HEK293T (cell line): ENCODE data around the gene TBC1D16.

Experiments
- CTCF ChIA-PET: fragments of 350-600 bp; formaldehyde crosslinking; extraction: SDS; loops from one replicate; lab custom pipeline; 2021; ENCODE audit warnings: antibody characterized with exemption, inconsistent platforms; lab: Yijun Ruan, JAX
- POLR2A ChIA-PET: fragments of 350-600 bp; formaldehyde crosslinking; extraction: SDS; loops from one replicate; lab custom pipeline; 2020; ENCODE audit warnings: antibody characterized with exemption, inconsistent platforms; lab: Yijun Ruan, JAX
- DNase-seq: peaks from one replicate; pipeline ENCODE4 v3.0.0; 2012; ENCODE audit warnings: mixed read lengths; ENCODE audit errors: extremely low spot score
- ARNT ChIP-seq: fragments of 450-650 bp; IDR thresholded peaks from 2 replicates; pipeline ENCODE4 v1.6.1; 2017; ENCODE audit warnings: mild to moderate bottlenecking
- BHLHE40 ChIP-seq: fragments of 450-650 bp; IDR thresholded peaks from 2 replicates; pipeline ENCODE4 v1.6.1; 2016; ENCODE audit warnings: mild to moderate bottlenecking, moderate library complexity, borderline replicate concordance
- CTBP1 ChIP-seq: fragments of 450-650 bp; IDR thresholded peaks from 2 replicates; pipeline ENCODE4 v1.6.1; 2016; ENCODE audit warnings: borderline replicate concordance
- ELF4 ChIP-seq: fragments of 450-650 bp; IDR thresholded peaks from 2 replicates; pipeline ENCODE4 v1.6.1; 2017; ENCODE audit warnings: antibody characterized with exemption
- FOXA1 ChIP-seq: fragments of 450-650 bp; IDR thresholded peaks from 2 replicates; pipeline ENCODE4 v1.6.1; 2016; ENCODE audit warnings: mild to moderate bottlenecking
- FOXK2 ChIP-seq: fragments of 450-650 bp; IDR thresholded peaks from 2 replicates; pipeline ENCODE4 v1.6.1; 2016; ENCODE audit warnings: mild to moderate bottlenecking
- FOXM1 ChIP-seq: fragments of 450-650 bp; IDR thresholded peaks from 2 replicates; pipeline ENCODE4 v1.6.1; 2017; ENCODE audit warnings: mild to moderate bottlenecking, borderline replicate concordance
- HDGF ChIP-seq: fragments of 450-650 bp; IDR thresholded peaks from 2 replicates; pipeline ENCODE4 v1.6.1; 2017; ENCODE audit warnings: antibody characterized with exemption, borderline replicate concordance
- L3MBTL2 ChIP-seq: fragments of 450-650 bp; conservative IDR thresholded peaks from 2 replicates; pipeline ENCODE4 v1.6.1; 2016; ENCODE audit warnings: mild to moderate bottlenecking
- LEF1 ChIP-seq: fragments of 450-650 bp; IDR thresholded peaks from 2 replicates; pipeline ENCODE4 v1.6.1; 2017; ENCODE audit warnings: mild to moderate bottlenecking, borderline replicate concordance
- NFRKB ChIP-seq: fragments of 450-650 bp; IDR thresholded peaks from 2 replicates; pipeline ENCODE4 v1.6.1; 2016; ENCODE audit warnings: mild to moderate bottlenecking, moderate library complexity
- PKNOX1 ChIP-seq: fragments of 450-650 bp; IDR thresholded peaks from 2 replicates; pipeline ENCODE4 v1.6.1; 2016
- SP1 ChIP-seq: fragments of 450-650 bp; IDR thresholded peaks from 2 replicates; pipeline ENCODE4 v1.6.1; 2017
- SUZ12 ChIP-seq: fragments of 450-650 bp; IDR thresholded peaks from 2 replicates; pipeline ENCODE4 v1.6.1; 2016; ENCODE audit warnings: mild to moderate bottlenecking
- TARDBP ChIP-seq: fragments of 450-650 bp; IDR thresholded peaks from 2 replicates; pipeline ENCODE4 v1.6.1; 2016
- ZNF384 ChIP-seq: fragments of 450-650 bp; IDR thresholded peaks from 2 replicates; pipeline ENCODE4 v1.6.1; 2016

The TBC1D16 gene

GRCh38 chr17:79954281-79955166 lies 81.1 kb downstream of the TBC1D16 start:
- ChIA-PET CTCF (interaction anchor here (1.3 to 1.5 kb wide), 2 partner anchors 16 kb away, joined by 6 read pairs; no protein-coding TSS in a partner anchor), POLR2A (no interaction called here)
- DNase-seq, result no peak
- TF ChIP-seq PKNOX1 (no peak), ARNT (no peak), FOXK2 (no peak), NFRKB (no peak), HDGF (no peak), L3MBTL2 (no peak), LEF1 (no peak), FOXA1 (no peak), BHLHE40 (no peak), ELF4 (no peak), ZNF384 (no peak), SP1 (no peak), SUZ12 (no peak), TARDBP (no peak), FOXM1 (no peak)

- no peak for DNase-seq
- ChIA-PET POLR2A (no interaction called here), CTCF (interaction anchor here (0.6 to 1.3 kb wide), 2 partner anchors 17 to 31 kb away, joined by 3 to 6 read pairs; no protein-coding TSS in a partner anchor)
- no peak for TF ChIP-seq FOXK2
- no peak for TF ChIP-seq TARDBP
- TF ChIP-seq PKNOX1, result no peak
- TF ChIP-seq SUZ12, result no peak
- no peak for TF ChIP-seq SP1
- TF ChIP-seq ARNT, result no peak
- TF ChIP-seq FOXA1, result no peak
- no peak for TF ChIP-seq HDGF
- no peak for TF ChIP-seq CTBP1
- TF ChIP-seq BHLHE40, result no peak
- TF ChIP-seq ZNF384, result no peak
- no peak for TF ChIP-seq FOXM1
- no peak for TF ChIP-seq NFRKB
- no peak for TF ChIP-seq ELF4
- no peak for TF ChIP-seq LEF1
Observed at GRCh38 chr17:79953335-79953734, 82.3 kb downstream of the TBC1D16 start.

- TF ChIP-seq CTBP1 (no peak), PKNOX1 (peak; percentile 65), HDGF (no peak), L3MBTL2 (no peak)
- ChIA-PET POLR2A (interaction anchor here (1.3 kb wide), 1 partner anchor 41 kb away, joined by 3 read pairs; no protein-coding TSS in a partner anchor), CTCF (interaction anchor here (0.6 to 1.3 kb wide), 2 partner anchors 17 to 31 kb away, joined by 3 to 6 read pairs; no protein-coding TSS in a partner anchor)
- DNase-seq, result no peak
Observed at GRCh38 chr17:79952901-79953300, 82.8 kb downstream of the TBC1D16 start.

GRCh38 chr17:79952265-79952877 lies 83.3 kb downstream of the TBC1D16 start:
- ChIA-PET POLR2A (interaction anchor here (1.3 kb wide), 1 partner anchor 41 kb away, joined by 3 read pairs; no protein-coding TSS in a partner anchor), CTCF (no interaction called here)
- TF ChIP-seq ARNT (no peak), BHLHE40 (no peak), SP1 (no peak), ZNF384 (no peak), PKNOX1 (no peak), L3MBTL2 (no peak), SUZ12 (no peak)
- DNase-seq, result no peak
